GM18868 (cell line): ENCODE data around the gene RBM38.
"Not testable (repeated sequence)": the region's sequence is repeated elsewhere in the genome, so short reads cannot be mapped to it uniquely, and the experiment has no call there.

Source experiments
- ATAC-seq: cut with Tn5 transposase; IDR thresholded peaks from one replicate; pipeline ENCODE4 v1.9.1; 2021; ENCODE audit warnings: mild to moderate bottlenecking, moderate library complexity; ENCODE audit not compliant: unreplicated experiment

RBM38 gene

DNA sequence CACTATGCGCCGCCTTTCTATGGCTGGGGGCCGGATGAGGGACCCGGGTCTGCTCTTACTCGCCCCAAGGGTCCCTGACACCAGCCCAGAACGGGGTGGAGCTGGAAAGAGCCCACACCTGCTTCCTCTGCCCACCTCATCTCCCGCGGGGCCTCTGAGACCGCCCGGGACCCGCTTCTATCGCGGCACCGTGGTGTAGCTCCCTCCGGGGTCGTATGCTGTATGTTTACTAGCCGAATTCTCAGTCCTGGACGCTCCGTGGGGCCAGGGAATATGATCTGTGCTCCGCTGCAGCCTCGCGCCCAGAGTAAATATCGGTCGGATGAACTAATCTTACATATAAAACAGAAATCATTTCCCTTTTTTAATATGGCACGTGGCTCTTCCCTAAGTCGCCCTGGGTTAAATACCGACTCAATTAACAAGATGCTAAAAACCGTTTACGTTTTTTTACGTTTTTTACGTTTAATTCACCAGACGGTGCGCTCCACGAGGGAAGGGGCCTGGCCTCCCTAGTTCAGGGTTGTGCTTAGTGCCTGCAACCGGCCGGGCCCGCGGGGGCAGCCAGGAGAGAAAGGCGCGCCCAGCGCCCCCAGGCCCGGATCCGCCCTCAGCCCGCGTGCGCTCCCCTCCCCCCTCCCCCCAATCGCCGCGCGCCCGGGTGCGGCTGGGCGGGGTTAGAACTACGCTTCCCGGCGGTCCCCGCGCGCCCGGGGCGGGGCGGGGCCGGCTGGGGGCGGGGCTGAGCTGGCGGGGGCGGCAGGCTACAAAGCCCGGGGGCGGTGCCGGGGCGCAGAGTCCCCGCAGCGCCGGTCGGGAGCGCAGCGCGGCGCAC is at the start of gene RBM38:
Gene RBM38 (plus strand): TSS at position 793 of the 835 bp plus-strand sequence. CDS start 186 bp downstream, outside the sequence.
- ATAC-seq, result peak; percentile 46

DNA sequence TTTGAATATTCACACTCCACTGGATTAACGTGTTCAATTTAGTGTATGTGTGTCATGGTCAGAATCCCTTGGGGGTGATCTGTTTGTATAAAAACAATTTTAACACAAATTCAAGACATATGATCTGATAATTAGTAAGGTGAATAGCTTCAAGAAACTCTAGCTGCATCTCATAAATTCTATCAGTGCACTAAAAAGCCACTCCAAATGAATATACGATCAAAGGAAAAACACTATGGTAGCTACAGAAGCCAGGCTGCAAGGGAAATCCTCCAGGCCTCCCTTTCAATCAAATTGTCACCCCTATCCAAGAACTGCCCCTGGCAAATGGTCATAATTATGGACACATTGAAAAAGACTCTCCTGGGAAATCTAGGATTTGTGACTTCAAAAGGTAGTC is 49.5 kb upstream of the RBM38 start:
- no peak for ATAC-seq

DNA sequence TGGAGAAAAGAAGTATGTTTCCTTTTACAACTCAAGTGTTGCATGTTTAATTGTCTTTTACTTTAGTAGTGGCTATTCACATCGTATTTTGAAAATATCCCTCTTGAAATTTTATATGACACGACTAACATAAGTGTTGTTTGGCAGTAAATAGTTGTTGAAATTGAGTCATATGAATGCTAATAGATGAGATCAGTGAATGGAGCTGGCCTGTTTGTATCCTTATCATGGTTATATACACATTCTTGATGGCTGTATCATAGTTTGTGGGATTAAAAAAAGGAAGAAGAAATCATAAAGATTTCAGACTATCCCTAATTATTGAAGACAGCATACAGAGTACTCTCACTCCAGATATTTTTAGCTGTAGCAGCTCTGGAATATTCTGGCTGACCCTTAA is 48.4 kb upstream of the RBM38 start:
- no peak for ATAC-seq

DNA sequence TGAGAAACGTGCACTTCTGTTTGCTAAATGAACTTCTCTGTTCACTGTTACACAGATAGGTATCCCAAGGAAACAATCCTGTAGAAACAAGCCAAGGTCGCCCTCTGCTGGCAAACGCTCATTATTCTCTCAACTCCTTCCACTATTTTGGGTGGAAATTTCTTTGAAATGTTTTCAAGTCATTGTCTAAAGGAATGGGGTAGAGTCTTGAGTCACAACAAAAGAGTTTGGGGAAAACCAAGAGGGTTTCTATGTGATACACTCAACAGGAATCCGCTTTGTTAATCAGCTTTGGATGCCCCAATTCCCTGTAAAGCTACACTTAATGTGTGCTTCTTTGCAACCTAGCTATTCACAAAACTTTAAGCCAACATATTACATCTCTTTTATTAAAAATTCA is 44.7 kb upstream of the RBM38 start:
- no peak for ATAC-seq

DNA sequence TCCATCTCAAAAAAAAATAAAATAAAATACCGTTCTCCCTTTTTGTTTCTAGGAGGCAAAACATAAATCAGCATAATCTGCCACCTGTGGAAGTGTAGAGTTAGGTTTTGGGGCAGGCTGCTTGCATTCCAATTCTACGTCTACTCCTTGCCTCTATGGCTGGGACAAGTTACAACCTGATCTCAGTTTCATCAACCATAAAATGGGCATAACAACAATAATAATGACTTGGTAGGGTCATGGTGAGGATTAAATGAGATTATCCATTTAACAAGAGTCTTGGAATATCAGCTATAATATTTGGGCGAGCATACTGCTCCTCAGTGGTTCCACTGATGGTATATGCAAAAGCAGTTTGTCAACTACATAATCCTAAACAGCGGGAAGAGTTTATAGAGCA is 43.8 kb upstream of the RBM38 start:
- no peak for ATAC-seq

DNA sequence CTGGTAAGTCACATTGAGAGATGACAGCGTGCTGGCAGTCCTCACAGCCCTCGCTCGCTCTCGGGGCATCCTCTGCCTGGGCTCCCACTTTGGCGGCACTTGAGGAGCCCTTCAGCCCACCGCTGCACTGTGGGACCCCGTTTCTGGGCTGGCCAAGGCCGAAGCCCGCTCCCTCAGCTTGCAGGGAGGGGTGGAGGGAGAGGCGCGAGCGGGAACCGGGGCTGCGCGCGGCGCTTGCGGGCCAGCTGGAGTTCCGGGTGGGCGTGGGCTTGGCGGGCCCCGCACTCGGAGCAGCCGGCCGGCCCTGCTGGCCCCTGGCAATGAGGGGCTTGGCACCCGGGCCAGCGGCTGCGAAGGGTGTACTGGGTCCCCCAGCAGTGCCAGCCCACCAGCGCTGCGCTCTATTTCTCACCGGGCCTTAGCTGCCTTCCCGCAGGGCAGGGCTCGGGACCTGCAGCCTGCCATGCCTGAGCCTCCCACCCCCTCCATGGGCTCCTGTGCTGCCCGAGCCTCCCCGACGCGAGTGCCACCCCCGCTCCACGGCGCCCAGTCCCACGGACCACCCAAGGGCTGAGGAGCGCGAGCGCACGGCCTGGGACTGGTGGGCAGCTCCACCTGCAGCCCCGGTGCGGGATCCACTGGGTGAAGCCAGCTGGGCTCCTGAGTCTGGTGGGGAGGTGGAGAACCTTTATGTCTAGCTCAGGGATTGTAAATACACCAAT is 42.8 kb upstream of the RBM38 start:
- ATAC-seq, result not testable (repeated sequence)

DNA sequence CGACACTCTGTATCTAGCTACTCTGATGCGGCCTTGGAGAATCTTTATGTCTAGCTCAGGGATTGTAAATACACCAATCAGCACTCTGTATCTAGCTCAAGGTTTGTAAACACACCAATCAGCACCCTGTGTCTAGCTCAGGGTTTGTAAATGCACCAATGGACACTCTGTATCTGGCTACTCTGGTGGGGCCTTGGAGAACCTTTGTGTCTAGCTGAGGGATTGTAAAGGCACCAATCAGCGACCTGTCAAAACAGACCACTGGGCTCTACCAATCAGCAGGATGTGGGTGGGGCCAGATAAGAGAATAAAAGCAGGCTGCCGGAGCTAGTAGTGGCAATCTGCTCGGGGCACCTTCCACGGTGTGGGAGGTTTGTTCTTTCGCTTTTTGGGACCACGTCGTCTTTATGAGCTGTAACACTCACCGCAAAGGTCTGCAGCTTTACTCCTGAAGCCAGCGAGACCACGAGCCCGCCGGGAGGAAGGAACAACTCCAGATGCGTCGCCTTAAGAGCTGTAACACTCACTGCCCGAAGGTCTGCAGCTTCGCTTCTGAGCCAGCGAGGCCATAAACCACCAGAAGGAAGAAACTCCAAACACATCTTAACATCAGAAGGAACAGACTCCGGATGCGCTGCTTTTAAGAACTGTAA is 42.1 kb upstream of the RBM38 start:
- ATAC-seq, result not testable (repeated sequence)

DNA sequence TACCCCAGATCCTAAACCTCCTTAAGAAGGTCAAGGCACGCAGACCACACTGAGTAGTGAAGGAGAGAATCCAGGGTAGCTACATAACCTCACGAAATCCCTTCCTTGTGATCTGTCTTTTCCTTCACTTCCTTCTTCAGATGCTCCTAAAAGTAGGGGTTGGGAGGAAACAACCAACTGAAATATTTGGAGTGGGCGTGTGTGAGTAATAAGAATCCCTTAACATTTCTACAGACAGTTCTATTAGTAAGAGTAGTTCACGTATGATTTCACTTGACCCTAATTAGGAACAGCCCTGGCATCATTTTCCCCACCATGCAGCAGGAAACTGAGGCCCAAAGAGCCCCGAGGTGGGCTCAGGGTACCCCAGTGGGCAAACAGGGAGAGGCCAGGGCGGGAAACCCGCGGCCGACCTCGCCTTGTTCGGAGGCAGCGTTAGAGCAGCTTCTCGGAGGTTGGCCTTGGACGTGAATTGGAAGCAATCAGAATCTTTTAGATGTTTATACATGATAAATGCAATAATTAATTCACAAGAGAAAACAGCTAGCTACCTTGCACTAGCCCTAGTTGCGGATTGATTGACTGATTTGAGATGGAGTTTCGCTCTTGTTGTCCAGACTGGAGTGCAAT is 41.0 kb upstream of the RBM38 start:
- ATAC-seq, result no peak

DNA sequence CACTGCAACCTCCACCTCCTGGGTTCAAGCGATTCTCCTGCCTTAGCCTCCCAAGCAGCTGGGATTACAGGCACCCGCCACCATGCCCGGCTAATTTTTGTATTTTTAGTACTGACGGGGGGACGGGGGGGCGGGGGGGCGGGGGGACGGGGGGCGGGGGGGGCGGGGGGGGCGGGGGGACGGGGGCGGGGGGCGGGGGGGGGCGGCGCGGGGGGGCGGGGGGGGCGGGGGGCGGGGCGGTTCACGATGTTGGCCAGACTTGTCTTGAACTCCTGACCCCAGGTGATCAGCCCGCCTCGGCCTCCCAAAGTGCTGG is 40.5 kb upstream of the RBM38 start:
- not testable (repeated sequence) for ATAC-seq

DNA sequence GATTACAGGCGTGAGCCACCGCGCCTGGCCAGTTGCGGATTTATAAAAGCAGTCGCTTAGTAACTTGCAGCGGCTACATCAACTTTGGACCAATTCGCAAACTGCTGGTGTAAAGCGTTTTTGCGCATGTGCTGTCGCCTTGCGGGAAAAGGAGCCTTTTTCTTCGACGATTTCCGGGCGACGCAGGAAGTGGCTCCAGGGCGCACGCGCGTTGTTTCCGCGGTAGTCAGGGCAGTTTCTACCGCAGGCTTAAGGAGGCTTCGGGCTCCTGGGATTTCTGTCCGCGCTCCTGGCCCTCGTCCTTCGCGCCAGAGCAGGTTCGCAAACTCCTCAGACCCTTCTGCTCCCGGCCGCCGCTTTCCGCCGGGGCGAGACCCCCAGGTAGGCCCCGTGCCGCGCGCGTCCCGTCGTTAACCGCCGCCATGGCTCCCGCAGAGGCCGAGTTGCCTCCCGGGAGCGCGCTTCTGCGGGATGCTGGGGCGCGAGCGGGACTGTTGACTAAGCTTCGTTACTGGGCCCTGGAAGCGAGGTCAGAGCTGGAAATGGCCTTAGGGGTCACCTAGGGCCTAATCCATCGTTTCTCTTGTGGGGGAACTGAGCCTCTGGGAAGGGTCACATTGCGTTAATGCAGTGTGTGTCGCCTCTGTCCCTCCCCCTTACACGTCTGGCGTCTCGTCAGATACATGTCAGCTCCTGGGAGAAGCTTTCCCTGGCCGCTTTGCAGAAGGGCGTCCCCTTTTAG is 40.0 kb upstream of the RBM38 start, which contains the start of gene RAE1:
Gene RAE1 (plus strand): TSS at position 214 of the 742 bp plus-strand sequence. CDS start 2,784 bp downstream, outside the sequence.
- ATAC-seq, result peak; percentile 87

DNA sequence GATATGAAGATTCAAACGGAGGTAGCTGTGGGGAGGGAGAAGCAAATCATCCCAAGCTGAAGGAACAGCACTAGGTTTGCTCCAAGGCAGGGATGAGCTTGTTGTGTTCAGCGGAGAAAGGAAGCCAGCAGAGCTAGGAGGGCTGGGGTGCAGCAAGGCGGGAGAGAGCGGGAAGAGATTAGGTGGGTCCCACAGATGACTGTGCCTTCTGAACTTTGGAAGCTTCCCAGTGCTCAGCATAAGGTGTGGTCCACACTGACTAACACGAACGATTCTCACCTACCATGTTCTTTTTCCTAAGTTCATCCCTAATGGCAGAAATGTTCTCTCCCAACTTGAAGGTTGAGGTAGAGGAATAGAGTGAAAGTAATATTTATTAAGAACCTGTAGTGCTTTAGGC is 38.9 kb upstream of the RBM38 start:
- ATAC-seq, result no peak

DNA sequence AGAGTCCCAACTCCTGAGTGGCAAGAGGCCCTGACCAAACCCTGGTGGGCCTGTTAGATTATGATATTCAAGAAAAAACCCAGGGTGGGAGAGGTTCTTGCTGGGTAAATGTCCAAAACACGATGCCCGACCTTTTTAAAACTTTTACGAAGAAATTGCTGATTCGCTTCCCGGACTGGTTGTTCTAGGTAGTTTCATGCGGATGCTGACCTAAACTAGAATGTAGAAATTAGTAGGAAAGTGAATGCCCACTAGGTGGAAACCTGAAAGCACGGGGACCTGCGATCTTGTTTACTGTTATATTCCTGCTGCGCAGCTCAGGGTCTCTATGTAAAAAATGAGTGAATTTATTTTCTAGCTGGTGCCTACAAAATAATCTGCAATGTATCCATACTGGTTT is 37.8 kb upstream of the RBM38 start:
- ATAC-seq, result no peak

DNA sequence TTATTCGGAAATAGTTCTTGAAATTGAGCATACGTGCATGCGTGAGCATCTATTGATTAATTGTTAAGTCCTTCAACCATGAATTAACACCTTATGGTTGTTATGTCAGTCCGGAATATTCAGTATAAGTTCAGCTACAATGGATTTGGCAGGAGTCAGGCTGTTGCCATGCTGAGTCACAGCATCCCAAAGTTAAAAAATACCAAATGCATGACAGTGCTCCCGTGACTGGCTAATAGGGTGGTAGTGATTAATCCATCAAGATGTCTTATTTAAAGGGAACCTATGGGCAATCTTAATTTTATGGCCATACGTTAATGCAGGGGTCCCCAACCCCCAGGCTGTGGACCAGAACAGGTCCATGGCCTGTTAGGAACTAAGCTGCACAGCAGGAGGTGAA is 29.7 kb upstream of the RBM38 start:
- ATAC-seq, result no peak

DNA sequence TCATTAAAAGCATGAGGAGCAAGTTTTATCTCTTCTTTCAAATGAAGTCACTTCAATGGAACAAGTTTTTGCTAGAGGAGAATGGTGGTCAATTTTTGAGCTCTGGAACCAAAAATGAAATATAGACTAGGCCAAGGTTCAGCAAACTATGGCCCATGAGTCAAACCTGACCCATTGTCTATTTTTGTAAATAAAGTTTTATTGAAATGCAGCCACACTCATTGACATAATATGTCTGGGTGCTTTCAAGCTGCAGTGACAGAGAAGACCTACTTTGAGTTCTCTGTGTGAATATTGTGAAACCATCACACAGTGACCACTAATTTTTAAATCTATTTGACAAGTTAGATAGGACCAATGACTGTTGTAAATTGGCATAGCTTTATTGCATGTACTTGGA is 26.7 kb upstream of the RBM38 start:
- ATAC-seq, result no peak

DNA sequence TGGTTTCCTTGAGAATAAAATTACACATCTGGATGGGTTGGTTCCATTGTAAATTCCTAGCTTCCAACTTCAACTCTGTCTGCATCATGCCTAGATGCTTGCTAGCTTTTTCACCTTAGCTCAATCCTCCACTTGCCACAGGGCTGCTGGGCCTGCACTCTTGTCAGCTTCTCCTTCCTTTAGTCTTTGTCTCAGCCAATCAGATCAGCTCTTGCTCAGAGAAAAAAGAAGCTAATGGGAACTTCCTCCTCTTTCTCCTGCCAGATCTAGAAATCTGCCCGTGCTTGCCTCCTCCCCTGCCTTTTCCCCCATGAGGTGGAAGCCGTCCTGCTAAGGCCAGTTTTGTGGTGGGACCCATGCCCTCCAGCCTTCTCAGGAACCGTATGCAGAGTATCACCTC is 21.6 kb upstream of the RBM38 start:
- no peak for ATAC-seq

DNA sequence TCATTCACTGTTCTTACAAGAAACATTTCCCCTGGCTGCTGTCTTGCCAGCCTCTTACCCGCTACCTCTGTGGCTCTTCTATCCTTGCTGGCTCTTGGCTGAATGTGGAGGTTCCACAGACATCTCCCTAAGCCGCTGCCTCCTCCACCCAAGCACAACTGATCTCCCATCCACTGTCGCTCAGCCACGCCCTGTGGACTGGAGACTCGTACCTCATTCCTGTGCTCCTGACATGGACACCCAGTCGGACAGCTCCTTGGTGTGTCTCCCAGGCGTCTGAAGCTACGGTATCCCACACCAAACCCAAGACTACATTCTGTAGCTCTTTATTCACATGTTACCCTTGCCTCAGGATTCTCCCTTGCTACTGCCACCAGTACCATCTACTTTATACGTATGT is 20.9 kb upstream of the RBM38 start:
- no peak for ATAC-seq

DNA sequence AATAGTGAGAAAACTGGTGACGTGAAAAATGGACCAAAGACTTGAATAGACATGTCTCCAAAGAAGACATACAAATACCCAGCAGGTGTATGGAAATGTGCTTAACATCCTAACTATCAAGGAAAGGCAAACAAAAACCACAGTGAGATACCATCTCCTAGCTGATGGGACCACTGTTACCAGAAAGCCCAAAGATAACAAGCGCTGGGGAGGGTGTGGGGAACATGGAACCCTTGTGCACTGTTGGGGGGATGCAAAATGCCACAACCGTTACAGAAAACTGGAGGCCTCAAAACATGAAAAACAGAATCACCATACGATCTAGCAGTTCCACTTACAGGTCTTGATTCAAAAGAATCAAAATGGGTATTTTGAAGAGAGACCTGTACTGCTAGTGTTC is 19.8 kb upstream of the RBM38 start:
- no peak for ATAC-seq

DNA sequence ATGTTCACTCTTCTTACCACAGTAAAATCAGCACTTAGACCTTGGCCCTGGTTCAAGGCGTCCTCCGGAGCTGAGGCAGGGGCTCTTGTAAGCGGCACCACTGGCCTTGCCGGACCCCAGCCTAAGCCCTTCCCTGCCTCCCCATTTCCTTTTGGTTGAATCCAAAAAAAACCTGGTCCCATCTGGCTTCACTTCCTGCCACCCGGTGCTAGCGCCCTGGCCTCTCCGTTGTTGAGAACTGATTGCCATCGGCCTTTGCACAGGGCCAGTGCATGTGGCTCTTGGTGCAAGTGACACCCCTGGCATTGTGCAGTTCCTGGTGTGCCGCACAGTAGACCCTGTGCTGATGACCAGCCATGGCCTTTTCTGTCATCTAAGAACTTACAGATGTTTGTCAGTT is 19.0 kb upstream of the RBM38 start:
- no peak for ATAC-seq

DNA sequence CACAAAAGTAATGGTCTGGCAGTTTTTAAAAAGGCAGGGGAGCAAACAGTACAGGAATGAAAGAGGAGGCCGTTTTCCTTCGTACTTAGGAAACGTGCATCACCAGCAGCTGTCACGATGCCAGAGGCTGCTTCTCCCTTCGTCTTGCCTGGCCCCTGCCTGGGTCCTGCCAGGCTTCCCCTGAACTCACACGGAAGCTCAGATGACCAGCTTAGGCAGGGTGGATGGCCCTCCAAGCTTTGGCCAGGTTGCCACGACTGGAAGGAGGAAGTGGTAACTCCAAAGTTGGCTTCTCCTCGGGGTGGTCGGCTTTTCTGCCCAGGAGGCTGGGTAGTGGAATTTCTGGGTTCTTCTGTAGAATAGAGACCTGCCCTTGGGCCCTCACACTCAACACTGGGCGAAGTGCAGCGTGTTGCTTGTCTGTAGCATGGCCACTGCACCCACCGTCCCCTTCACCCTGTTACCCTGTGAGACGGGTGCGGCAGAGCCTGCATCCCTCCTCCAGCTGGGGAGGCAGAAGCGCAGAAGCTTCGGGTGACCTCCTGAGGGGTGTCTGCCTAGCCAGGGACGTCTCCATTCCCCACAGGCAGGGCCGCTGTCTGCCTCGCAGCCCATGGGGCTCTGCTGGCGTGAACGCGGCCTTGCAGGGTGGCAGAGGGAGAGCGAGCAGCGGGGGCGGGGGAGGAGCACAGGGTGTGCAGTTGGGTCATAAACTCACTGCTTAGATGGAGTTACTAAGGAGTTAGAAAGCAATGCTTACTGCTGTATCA is 18.4 kb upstream of the RBM38 start:
- ATAC-seq, result no peak

DNA sequence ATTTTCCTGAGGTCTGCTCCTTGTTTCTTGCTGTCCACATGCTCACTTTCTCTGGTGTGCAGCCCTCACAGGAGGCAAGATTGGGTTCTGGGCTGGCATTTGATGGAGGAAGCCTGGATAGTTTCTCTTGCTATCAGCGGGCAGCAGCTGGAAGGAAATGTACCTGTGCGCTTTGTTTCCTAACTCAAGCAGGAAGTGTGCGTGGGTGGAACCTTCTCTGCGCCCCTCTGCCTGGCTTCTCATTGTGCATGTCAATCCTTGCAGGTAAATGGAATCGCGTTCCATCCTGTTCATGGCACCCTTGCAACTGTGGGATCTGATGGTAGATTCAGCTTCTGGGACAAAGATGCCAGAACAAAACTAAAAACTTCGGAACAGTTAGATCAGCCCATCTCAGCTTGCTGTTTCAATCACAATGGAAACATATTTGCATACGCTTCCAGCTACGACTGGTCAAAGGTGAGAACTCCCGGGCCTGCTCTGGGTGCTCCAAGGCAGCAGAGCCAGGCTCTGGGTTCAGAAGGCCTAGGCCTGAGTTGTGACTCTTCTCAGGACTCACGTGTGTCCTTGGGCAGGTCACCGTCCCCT is 16.8 kb upstream of the RBM38 start:
- ATAC-seq, result no peak
